Aorta (tissue), 5 donors: ENCODE results near the gene PBX4. TPM values are rescaled to one million over a fixed set of nuclear protein-coding genes. Genes with fewer than 3 reads are reported as not detected.
A peak's percentile ranks its signal among the peaks of the same experiment; 100 is the strongest.

Experiments used
- ATAC-seq: fragments of 200-7000 bp; cut with Tn5 transposase; one replicate; pipeline ENCODE4 v1.9.1; 2022; ENCODE audit warnings: moderate library complexity; ENCODE audit not compliant: low FRiP score
- DNase-seq, 2 donors: peaks; one replicate each; pipeline ENCODE4 v3.0.0-alpha.2; 2020
- H3K27ac ChIP-seq, 2 donors: one replicate each; pipeline ENCODE4 v1.5.1; 2013; ENCODE audit warnings: low read length in 2 of 2, mild to moderate bottlenecking in 2 of 2, moderate library complexity in 2 of 2, control low read depth in 1 of 2, inconsistent platforms in 1 of 2, low read depth in 1 of 2
- H3K27me3 ChIP-seq, 2 donors: one replicate each; pipeline ENCODE4 v1.6.1; 2013; ENCODE audit warnings: control low read depth in 1 of 2, low read length in 1 of 2, mild to moderate bottlenecking in 1 of 2, moderate library complexity in 1 of 2; ENCODE audit not compliant: insufficient read depth in 2 of 2, control insufficient read depth in 1 of 2
- H3K36me3 ChIP-seq, 2 donors: one replicate each; pipeline ENCODE4 v1.6.1; 2013; ENCODE audit warnings: control low read depth in 1 of 2, low read length in 1 of 2, mild to moderate bottlenecking in 1 of 2; ENCODE audit not compliant: insufficient read depth in 2 of 2, control insufficient read depth in 1 of 2
- H3K4me1 ChIP-seq, 2 donors: one replicate each; pipeline ENCODE4 v1.6.1; 2013; ENCODE audit warnings: low read length in 2 of 2, control low read depth in 1 of 2, mild to moderate bottlenecking in 1 of 2, moderate library complexity in 1 of 2; ENCODE audit not compliant: insufficient read depth in 2 of 2, control insufficient read depth in 1 of 2
- H3K4me3 ChIP-seq, 2 donors: one replicate each; pipeline ENCODE4 v1.5.1; 2013; ENCODE audit warnings: low read length in 2 of 2, control low read depth in 1 of 2, mild to moderate bottlenecking in 1 of 2
- H3K9me3 ChIP-seq: one replicate; pipeline ENCODE4 v1.6.1; 2013; ENCODE audit warnings: mild to moderate bottlenecking, low read length; ENCODE audit not compliant: control insufficient read depth
- WGBS, 2 donors: extraction: QIAGEN DNeasy Blood & Tissue Kit; methylation state at CpG; one replicate each; pipeline ENCODE4 v1.1.7; 2013; 5-methylcytosine and 5-hydroxymethylcytosine counted together
- intact Hi-C, 2 donors: fragments of 100-400 bp; cut with DNase I; formaldehyde crosslinking; loops; one replicate each; pipeline versions ENCODE4 v1.14.2 to v1.15.0; 2022
- polyA plus RNA-seq, 2 donors: library from polyadenylated mRNA; stranded (reverse); fragments of 200-250 nt; gene quantifications; one replicate each; pipeline ENCODE4 v1.2.3, GENCODE V29; 2013
- total RNA-seq, 2 donors: library from RNA; stranded (reverse); fragmentation: NEBNext Ultra II Directional; extraction: Animal tissue kit (Norgen Biotek cat#: 25700); gene quantifications; one replicate each; pipeline ENCODE4 v1.2.1, GENCODE V29; 2021
- donor health status: healthy with polysubstance abuse.
- donor health status: Bipolar disorder and iron deficiency.
- donor health status: DM: no; HTN: no; CAD: no.
- donor health status: DM: no; HTN: no; CAD: no.
- donor health status: DM: yes; HTN: yes; CAD: no.

Gene PBX4
- total and polyA plus RNA-seq, 4 donors, result 0.65 to 1.5 (median 1.4) TPM; not detected in 1

GRCh38 chr19:19575411-19575810 lies 43.1 kb downstream of the PBX4 start:
- intact Hi-C loops, result no loop called here
- Histone ChIP-seq H3K36me3 (no peaks in the 10 kb centered on the region), H3K4me3 (no peak overlapping the region), H3K4me1 (no peaks in the 10 kb centered on the region), H3K27me3 (no peaks in the 10 kb centered on the region), H3K9me3 (no peaks in the 10 kb centered on the region), H3K27ac (no peak overlapping the region)
- ATAC-seq (no peak), DNase-seq (no peak)
- WGBS, 2 donors, result 76 to 80% methylated on average over 6 of the region's 6 CpGs

DNA sequence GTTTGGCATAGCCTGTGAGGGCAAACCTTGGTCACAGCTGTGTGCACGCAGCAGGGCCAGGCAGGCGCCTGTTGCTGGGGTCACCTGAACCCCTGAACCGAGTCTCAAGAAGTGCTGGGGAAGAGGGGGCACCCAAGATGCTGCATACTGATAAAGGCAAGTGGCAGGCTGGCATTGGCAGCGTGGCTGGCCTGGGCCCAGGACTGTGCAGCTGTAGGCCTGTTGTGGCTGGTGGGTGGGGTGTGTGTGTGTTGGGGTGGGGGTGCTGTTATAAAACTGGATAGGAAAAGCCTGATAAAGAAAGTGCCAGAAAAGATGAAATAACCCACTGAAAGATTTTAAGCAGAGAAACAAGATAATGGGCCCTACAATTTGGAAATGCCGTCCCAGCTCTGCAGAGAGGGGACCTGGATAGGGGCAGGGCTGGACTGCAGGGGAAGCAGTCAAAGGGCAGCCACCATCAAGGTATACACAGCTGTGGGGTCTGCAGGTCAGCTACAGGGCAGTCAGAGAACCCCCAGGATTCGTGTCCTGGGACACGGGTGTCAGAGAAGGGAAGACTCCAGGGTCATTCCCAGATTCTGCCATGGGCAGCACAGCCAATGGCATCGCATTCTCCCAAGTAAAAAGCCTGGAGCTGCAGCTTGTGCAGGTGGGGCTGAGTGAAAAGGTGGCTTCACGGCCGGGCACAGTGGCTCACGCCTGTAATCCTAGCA lies 47.3 kb downstream of the PBX4 start:
- DNase-seq (no peak), ATAC-seq (no peak)
- intact Hi-C loops, result no loop called here
- 89 to 92% methylated on average over 11 of the region's 11 CpGs for WGBS, 2 donors
- H3K4me3 ChIP-seq, result no peak overlapping the region
- no peaks in the 10 kb centered on the region for H3K27me3 ChIP-seq
- H3K9me3 ChIP-seq, result no peaks in the 10 kb centered on the region
- no peaks in the 10 kb centered on the region for H3K4me1 ChIP-seq
- H3K36me3 ChIP-seq, result no peaks in the 10 kb centered on the region
- no peak overlapping the region for H3K27ac ChIP-seq

GRCh38 chr19:19570571-19570970 lies 47.9 kb downstream of the PBX4 start:
- H3K9me3 ChIP-seq, result no peaks in the 10 kb centered on the region
- no peaks in the 10 kb centered on the region for H3K36me3 ChIP-seq
- no peak overlapping the region for H3K4me3 ChIP-seq
- no peak for ATAC-seq
- WGBS, 2 donors, result 84 to 86% methylated on average over 10 of the region's 10 CpGs
- DNase-seq, result no peak
- no peak overlapping the region for H3K27ac ChIP-seq
- no peaks in the 10 kb centered on the region for H3K4me1 ChIP-seq
- intact Hi-C loops, result no loop called here
- H3K27me3 ChIP-seq, result no peaks in the 10 kb centered on the region

GRCh38 chr19:19568802-19569756 lies 49.4 kb downstream of the PBX4 start:
- H3K27ac ChIP-seq, result no peak overlapping the region
- WGBS, 2 donors, result 91 to 95% methylated on average over 25 of the region's 25 CpGs
- H3K4me3 ChIP-seq, result no peak overlapping the region
- no peaks in the 10 kb centered on the region for H3K9me3 ChIP-seq
- H3K4me1 ChIP-seq, result no peaks in the 10 kb centered on the region
- intact Hi-C loops, result no loop called here
- H3K27me3 ChIP-seq, result no peaks in the 10 kb centered on the region
- H3K36me3 ChIP-seq, result no peaks in the 10 kb centered on the region
- DNase-seq, result no peak
- no peak for ATAC-seq

DNA sequence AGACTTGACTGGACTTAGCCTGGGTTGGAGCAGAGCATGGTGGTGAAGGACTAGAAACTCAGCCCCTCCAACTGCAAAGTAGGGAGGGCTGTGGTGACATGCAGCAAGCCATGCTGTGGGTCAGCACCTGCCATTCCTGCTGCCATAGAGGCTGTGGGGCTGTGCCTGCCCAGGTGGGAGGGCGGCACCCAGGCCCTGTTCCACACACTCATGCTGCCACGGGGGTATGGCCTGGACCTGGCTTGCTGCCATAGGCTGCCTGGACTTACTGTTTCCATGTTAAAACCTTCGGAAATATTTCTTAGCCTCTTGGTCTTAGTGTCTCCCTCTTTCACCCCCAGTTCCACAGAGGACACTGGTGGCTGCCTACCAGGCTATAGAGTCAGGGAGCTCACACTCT lies 51.1 kb downstream of the PBX4 start:
- 75 to 87% methylated on average over 3 of the region's 3 CpGs for WGBS, 2 donors
- DNase-seq (no peak), ATAC-seq (no peak)
- no peaks in the 10 kb centered on the region for H3K27me3 ChIP-seq
- H3K9me3 ChIP-seq, result no peaks in the 10 kb centered on the region
- no peaks in the 10 kb centered on the region for H3K4me1 ChIP-seq
- no peak overlapping the region for H3K27ac ChIP-seq
- intact Hi-C loops, result no loop called here
- H3K4me3 ChIP-seq, result no peak overlapping the region
- no peaks in the 10 kb centered on the region for H3K36me3 ChIP-seq

GRCh38 chr19:19566306-19566705 lies 52.2 kb downstream of the PBX4 start:
- H3K36me3 ChIP-seq, result no peaks in the 10 kb centered on the region
- ATAC-seq (no peak), DNase-seq (no peak)
- intact Hi-C loops, result no loop called here
- no peaks in the 10 kb centered on the region for H3K4me1 ChIP-seq
- no peaks in the 10 kb centered on the region for H3K9me3 ChIP-seq
- no peak overlapping the region for H3K4me3 ChIP-seq
- 70 to 79% methylated on average over 7 of the region's 7 CpGs for WGBS, 2 donors
- no peaks in the 10 kb centered on the region for H3K27me3 ChIP-seq
- H3K27ac ChIP-seq, result no peak overlapping the region

- 91% methylated on average over 15 to 17 of the region's 17 CpGs for WGBS, 2 donors
- Histone ChIP-seq H3K4me3 (no peak overlapping the region), H3K27ac (no peak overlapping the region), H3K9me3 (no peaks in the 10 kb centered on the region), H3K27me3 (no peaks in the 10 kb centered on the region), H3K36me3 (no peaks in the 10 kb centered on the region), H3K4me1 (no peaks in the 10 kb centered on the region)
- intact Hi-C loops, result no loop called here
- no peak for DNase-seq
- ATAC-seq, result no peak
Observed at GRCh38 chr19:19563348-19563848, 55.1 kb downstream of the PBX4 start.

DNA sequence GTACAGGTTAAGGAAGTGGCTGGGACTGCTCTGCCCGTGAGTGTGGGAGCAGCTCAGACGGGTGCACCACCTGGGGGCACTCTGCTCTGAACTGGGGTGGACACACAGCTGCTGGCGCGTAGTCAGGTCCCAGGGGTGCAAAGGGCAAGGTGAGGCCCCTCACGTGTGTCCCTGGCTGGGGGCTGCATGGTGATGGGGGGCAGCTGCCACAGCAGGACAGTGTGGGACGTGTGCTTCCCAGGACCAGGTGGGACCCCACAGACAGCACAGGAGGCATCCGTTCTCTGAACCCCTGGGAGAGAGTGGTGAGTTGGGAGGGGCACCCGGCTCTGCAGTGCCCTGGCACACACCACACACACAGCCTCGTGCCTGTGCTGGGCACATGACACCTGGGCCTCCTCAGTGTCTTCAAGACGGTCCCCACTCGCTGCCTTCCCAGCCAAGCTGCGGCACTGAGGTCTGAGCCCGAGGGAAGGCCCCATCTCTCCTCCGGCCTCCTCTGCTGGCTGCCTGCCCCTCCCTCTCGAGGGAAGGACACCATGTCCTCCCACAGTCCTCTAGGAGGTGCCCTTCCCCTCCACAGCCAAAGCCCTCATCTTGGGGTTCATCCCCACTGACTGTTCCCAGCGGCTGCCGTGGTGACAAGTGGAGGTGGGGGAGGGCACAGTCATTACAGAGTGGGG lies 55.7 kb downstream of the PBX4 start:
- Histone ChIP-seq H3K4me3 (no peak overlapping the region), H3K27me3 (no peaks in the 10 kb centered on the region), H3K36me3 (no peaks in the 10 kb centered on the region), H3K9me3 (no peaks in the 10 kb centered on the region), H3K27ac (no peak overlapping the region), H3K4me1 (no peaks in the 10 kb centered on the region)
- 78 to 83% methylated on average over 17 of the region's 17 CpGs for WGBS, 2 donors
- no peak for DNase-seq
- peak; percentile 19 for ATAC-seq
- intact Hi-C loops, result no loop called here
